NCI-H345 (cell line): ENCODE measurements around the gene CHST6.
"Not testable (repeated sequence)": the region's sequence is repeated elsewhere in the genome, so short reads cannot be mapped to it uniquely, and the experiment has no call there.

ENCODE experiments used
- DNase-seq: peaks from one replicate; lab custom pipeline; 2025; lab: John Stamatoyannopoulos, UW

Gene CHST6

DNA sequence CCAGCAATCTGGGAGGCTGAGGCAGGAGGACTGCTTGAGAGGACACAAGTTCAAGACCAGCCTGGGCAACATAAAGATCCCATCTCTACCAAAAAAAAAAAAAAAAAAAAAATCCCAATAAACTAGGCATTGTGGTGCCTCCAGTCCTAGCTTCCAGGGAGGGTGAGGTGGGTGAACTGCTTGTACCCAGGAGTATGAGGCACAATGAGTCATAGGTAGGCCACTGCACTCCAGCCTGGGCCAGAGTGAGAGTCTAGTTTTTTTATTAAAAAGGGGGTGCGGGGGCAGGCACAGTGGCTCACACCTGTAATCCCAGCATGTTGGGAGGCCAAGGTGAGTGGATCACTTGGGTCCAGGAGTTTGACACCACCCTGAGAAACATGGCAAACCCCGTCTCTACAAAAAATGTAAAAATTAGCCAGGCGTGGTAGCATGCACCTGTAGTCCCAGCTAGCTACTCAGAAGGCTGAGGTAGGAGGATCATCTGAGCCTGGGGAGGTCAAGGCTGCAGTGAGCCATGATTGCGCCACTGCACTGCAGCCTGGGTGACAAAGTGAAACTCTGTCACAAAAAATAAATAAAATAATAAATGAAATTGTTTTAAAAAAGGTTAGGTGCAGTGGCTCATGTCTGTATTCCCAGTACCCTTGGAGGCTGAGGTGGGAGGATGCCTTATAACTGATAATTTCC is 7.8 kb upstream of the CHST6 start:
- DNase-seq: no peak

DNA sequence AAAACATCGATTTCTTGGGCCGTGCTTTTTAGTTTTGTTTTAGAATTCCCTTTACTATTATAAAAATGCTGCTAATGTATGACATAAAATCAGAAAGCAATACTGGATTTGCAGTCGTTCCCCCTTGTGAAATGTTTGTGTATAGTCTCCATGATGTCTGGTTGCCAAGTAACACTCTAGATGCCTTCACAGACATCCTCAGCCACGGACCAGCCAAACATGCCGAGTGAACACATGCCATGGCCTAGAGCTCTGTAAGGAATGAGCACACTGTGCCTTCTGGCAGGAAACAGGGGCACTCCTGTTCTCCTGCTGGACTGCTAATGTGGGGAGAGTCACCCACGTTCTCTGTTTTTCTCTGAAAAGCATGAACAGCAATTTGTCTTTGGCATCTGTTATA is 6.6 kb upstream of the CHST6 start:
- DNase-seq: not testable (repeated sequence)

DNA sequence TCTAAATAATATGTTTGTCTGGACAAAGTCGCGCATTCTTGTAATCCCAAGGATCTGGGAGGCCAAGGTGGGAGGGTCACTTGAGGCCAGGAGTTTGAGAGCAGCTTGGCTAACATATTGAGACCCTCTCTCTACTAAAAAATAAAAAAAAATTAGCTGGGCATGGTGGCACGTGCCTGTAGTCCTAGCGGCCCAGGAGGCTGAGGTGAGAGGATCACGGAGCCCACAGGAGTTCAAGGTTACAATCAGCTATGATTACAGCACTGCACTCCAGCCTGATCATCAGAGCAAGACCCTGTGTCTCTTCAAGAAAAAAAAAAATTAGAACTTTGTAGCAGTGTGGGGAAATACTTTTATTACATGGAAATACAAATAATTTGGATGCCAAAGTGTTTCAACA is 6.1 kb upstream of the CHST6 start:
- no peak for DNase-seq

DNA sequence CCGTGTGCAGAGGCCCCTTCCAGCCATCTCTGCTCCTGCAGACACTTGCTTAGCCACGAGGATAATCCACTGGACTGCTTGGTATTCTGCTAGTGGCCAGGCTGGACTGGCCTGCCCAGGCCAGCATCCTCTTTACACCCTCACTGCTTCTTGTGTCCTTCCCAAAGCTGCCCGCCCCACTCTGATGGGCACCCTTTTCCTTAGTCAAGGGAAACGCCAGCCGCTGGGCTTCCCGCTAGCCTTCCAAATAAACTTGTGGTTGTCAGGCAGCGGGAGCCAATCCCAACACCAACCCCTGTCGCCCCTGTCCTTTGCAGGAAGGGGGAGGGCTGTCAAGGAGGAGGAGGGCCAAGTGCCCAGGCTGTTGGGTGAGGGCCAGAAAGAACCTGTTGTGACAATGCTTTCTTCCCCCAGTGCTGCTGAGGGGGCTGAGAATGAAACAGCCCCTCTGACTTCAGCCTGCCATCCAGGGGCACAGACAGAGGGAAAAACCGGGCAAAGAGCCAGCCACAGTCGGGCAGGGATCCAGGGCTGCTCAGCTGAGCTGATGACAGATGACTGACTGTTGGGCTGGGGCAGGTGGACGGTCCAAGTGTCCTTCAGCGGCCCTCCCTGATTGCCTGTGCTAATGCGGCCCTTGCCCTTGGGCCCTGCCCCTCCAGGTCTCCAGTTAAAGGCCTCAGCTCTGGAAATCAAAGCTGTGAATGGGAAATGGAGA is 3.5 kb upstream of the CHST6 start:
- peak; percentile 66 for DNase-seq

DNA sequence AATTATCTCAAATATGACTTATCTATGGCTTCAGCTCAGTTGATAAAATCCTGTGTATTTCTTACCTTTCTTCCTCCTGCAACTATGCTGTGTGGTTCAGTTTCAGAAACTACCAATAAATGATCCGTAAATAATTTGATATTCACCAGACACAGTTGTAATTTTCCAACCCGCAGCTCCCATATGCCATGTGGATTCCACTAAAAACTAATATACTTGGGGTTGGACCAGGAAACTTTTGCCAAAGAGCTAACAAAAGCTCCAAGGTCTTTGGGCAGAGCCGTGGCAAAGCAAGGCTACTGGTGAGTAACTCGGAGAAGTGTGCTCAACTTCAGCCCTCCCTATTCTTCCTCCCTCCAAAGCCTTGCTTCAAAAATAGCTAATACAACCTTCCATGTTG is 2.3 kb upstream of the CHST6 start:
- DNase-seq: no peak

DNA sequence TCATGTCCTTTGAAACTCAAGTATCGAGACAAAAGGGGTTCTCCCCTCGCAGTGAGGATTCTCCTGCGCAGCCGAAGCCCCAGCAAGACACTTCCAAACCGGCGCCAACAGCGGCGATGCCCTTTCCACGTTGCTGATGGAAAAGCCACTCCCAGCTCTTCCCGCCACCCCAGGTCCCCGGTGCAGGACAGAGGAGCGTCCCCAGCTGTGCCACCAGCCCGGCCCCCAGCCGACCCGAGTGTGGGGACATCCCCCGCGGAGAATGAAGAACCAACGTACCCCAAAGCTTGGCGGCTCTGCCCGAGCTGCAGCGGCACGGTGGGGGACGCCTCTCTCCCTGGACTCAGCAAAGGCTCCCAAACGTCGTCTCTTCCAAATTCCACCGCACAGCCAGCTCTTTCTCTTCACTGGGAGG is 573 bp downstream of the CHST6 start:
- DNase-seq: no peak

DNA sequence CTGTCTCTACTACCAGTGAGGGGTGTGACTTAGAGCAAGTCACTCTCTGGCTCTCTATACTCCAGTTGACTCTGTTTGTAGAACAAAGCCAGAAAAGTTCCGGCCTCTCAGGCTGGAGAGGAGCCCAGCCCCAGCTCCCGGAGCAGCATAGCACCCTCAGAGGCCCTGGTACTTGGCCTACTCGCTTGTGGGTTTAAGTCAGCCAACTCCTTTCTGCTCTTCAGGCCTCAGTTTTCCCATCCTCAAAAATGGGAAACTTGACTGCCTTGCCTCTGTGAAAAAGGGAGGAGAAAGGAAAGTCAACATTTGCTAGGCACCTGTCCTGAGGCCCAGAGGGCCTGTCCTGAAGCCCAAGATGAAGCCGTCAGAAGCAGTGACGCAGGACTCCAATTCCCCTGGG is 1.1 kb downstream of the CHST6 start:
- DNase-seq: no peak

DNA sequence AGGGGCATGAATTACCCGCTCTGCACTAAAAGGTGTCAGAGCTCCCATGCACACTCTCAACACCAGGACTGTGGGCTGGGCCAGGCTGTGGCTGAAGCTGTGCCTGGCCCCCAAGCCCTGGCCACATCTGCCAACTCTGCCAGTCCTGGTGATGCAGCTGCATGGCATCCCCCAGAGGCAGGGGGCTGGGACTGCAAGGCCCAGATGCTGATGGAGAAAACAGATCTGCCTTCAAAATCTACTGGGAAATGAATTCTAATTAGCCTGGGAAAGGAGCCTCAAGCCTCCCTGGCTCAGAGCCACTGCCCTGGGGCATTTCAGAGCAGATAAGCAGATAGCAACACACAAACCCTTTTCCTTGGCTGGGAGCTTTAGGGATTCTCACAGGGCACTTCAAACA is 3.4 kb downstream of the CHST6 start:
- peak; percentile 68 for DNase-seq

DNA sequence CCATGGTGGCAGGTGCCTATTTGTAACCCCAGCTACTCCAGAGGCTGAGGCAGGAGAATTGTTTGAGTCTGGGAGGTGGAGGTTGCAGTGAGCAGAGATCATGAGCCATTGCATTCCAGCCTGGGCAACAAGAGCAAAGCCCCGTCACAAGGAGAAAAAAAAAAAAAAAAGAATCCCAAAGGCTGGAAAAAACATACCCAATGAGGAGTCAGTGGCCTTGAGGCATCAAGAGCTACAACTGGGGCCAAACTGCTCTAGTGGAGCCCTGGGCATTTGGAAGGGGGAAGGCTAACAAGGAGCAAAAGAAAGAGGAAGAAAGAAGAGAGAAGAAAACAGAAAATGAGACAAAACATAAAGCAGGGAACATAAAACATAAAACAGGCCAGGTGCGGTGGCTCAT is 6.9 kb downstream of the CHST6 start:
- no peak for DNase-seq

DNA sequence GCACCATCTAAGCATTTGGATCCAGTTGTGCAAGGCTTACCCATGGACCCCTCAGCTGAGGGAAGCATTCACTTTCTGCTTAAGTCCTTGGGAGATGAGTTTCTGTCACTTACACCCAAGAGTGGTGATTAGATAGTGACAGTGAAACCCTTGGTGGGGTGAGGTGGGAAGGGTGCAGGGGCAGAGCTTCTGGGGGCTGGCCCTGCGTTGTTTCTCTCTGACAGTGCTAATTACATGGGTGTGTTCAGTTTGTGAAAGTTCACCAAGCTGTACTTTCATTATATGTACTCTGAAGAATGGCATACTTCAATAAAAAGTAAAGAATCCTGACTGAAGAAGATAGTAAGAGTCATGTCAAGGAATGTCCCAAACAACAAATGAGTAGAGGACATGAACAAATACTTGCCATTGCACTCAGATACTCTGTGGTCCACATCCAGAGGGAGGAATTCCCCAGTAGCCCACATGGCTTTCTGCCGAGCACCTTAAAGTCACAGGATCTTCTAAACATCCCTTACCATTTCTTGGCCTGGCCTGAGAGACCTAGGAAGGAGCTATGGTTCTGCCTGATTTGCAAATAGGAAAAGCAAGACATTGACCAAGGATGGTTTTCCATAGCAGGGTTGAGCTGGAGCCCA is 8.4 kb downstream of the CHST6 start:
- DNase-seq: no peak

DNA sequence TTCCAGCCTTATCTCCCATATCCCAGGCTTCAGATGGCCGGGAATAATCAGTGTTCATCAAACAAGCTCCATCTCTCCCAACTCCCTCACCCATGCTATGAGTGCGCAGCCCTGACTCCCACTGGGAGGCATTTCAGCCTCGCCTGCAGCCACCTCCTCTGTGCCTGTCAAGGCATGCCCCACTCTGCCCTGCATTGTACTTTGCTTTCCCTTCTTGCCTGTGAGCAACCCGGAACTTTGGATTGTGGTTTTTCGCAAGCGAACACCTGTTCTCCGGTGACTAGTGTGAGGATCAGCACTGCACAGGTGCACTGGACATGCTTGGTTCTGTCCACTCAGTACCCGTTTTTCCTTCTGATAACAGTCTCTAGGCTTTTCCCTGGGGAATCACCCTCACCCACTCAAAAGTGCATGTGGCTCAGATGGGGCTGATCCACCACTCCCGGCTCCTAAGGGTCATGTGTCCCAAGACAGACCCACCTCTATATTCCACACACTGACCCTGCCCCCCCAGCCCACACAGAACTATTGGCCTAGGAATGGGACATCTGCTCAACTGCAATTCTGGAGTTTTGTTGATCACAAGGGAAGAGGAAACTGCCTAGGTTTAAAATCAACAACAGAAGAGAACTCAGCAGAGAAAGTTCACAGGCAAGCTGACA is 9.1 kb downstream of the CHST6 start:
- DNase-seq: peak; percentile 76

DNA sequence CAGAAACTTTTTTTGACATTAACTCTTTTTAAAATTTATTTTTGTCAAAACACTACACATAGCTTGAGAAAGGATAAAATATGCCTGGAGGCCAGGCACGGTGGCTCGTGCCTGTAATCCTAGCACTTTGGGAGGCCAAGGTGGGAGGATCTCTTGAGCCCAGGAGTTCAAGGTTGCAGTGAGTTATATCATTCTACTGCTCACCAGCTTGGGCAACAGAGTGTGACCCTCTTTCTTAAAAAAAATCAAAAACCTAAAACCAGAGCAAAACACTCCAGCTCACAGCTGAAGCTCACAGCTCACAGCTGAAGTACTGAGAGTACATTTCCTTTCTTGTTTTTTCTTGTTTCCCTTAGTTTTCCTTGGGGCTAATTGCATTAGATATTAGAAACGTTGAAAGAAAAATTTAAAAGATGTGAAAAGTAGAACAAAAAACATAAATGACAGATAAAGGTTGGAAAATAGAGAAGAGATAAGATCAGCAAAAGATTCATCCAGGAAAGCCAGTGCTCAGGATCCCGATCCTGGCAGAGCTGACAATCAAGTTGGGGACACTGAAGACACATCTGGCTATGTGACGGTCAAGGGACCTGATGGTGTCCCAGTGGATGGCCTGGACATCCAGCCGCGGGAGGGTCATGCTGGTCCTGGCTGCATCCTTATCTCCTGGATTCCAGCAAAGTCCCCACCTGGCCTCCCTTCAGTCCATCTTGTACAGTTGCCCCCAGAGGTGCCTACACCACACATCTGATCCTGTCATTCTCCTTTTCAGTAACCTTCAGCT is 9.8 kb downstream of the CHST6 start:
- no peak for DNase-seq

DNA sequence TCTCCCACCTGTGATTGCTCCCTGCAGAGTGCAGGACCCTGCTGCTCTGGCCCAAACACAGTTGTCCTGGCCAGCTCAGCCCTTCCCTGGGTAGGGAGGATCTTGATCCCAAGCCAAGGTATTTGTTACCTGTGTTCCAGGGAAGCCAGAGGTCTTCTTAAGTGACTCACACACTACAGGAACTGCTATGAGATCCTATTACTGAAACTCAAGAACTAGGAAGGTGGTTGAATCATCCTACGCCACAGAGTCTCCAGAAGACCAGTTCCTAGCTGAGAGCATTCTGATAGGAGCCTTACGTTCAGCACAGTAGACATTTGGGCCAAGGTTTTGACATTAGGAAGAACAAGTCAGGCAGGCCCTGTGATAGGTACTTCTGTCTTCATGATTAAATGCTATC is 12.0 kb downstream of the CHST6 start:
- no peak for DNase-seq

DNA sequence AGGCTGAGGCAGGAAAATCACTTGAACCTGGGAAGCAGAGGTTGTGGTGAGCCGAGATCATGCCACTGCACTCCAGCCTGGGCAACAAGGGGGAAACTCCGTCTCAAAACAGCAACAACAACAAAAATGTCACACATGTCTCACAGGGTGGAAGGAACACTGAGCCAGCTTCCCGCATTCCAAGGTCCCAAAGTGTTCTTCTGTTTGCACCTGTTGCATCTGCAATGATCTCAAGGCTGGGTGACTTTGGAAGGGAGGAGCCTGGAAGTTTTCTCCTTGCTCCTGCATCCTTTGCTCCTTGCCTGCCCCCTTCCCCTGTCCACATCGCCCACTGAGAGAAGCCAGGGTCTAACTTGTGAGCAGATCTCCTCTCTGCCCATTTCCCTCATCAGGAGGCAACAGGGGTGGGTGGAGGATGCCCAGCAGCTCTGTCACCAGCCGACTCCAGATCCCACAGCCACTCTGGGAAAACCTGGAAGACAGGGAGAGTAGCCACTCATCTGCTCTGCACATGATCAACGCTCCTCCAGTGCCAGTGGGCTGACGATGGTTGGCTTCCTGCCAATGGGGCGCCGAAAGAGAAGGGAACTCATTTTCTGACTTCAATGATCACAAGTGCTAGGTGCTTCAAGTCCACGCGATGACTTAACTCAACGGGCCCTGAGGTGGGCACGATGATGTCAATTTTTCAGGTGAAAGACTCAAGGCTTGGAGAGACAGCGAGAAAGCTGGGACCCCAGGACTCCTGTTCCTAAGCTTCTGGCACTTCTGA is 12.6 kb downstream of the CHST6 start:
- peak; percentile 37 for DNase-seq

DNA sequence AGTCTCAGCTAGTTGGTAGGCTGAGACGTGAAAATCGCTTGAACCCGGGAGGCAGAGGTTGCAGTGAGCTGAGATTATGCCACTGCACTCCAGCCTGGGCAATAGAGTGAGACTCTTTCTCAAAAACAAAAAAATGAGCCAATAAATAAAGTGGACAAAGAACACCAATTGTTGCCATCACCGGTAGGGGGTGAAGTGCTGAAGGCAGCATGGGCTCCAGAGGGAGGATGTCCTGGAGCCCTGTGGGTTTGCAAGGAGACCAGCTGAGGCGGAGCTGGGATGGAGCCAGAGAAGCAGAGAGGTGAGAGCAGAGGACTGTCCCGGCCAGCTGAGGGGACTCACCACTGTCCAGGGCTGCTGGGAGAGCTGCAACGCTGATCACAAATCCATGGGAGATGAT is 13.8 kb downstream of the CHST6 start:
- no peak for DNase-seq

DNA sequence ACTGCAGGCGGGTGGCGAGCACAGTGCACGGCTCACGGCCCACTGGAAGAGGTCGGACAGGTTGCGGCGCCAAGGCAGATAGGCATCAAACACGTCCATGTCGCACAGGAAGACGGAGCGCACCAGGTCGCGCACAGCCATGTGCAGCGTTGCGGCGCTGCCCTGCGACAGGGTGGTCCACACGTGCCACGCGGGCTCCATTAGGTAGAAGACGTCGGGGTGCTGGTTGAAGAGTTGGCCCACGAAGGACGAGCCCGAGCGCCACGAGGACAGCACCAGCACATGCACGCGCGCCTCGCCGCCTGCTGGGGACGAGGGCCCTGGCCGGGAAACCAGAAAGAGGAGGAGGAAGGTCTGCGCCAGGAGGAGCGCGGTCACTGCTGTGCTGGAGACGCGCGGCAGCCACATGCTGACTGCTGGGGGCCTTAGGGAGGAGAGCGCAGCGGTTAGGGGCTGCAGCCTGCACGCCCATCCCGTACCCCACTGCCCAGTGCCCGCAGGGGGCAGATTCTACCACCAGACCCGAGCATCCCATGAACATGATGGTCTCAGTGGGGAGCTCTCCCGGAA is 15.7 kb downstream of the CHST6 start:
- DNase-seq: no peak

DNA sequence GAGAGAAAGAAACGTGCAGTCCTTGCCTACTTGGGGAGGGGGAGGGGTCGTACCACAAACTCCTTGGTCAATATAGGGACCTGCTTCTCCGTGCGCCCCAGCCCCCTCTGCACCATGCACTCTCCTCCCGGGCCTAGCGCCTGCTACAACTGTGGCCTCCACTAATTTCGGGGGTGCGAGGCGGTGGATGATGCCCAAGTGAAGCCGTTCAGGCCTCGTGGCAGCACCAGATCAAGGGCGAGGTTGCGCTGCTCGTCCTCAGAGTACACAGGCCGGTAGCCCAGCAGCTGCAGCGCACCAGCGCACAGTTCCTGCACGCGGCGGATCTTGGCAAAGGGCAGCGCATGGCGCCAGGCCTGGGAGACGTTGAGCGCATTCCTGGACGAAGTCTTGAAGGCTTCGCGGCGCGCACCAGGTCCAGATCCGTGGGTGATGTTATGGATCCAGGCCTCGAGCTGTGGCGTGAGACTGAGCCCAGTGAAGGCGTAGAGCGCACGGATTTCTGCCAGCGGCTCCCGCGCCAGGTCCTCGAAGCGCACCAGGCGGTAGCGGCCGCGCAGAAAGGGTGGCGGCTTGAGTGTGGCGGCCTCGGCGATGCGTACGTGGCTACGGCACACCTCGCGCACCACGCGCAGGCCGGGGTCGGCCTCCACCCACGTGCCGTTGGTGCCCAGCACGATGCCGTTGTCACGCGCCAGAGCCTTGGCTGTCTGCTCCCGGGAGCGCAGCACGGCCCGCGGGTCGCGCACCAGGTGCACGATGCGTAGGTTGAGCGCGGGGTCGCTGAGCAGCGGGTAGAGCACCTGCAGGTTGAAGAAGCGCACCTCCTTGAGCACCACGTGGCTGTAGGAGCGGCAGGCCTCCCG is 16.5 kb downstream of the CHST6 start:
- DNase-seq: no peak

DNA sequence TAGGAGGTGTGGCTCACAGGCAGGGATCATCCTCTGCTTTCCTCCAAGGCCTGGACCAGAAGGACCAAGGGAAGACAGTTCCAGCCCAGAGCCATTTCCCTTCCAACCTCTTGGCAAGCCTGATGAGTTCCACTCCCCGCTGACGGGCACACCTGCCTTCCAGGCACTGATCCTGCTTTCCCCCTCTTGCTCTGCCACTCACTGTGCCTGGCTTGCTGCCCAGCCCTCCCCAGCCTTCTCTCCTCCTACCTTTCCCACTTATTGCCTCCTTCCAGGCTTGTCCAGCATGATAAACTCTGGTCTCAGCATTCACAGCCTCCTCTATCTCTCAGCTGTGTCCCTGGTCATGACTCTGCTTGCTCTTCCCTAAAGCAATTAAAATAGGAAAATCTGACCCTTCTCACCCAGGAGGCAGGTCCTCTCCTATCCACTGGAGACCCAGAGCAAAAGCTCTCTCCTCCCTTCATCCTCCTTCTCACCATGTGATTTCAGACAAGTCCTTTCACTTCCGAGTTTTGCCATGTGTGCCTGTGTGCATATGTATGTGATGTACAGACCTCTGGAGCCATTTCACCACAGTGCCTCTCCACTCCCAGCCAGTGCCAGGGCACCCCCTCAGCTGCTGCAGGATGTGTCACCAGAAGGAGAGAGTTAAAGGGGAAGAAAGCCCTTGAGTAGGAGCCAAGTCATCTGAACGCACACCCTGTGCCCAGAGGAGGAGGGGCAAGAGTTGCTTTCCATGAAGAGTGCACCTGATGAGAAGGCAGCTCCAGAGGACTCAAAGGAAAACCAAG is 17.4 kb downstream of the CHST6 start:
- DNase-seq: peak; percentile 69

DNA sequence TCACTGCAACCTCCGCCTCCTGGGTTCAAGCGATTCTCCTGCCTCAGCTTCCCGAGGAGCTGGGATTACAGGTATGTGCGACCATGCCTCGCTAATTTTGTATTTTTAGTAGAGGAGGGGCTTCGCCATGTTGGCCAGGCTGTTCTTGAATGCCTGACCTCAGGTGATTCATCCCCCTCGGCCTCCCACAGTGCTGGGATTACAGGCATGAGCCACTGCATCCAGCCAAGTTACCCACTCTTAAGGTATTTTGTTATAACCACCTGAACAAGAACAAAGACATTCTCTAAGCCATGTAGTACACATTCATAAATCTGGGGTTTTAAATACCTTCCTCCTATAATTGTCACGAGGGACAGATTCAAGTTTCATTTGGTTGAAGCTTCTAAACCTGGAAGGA is 18.4 kb downstream of the CHST6 start:
- no peak for DNase-seq
